ENCODE data around the gene SPINT3.

The SPINT3 gene

GRCh38 chr20:45470937-45471336, 44.5 kb downstream of the SPINT3 start:
- in situ Hi-C loops (cut with MboI; ENCODE audit: low sequenced_read_pairs, unreplicated experiment), result loop anchor here (25.0 kb wide), 1 partner anchor 291 kb away; no protein-coding TSS in a partner anchor
- no peak for TF ChIP-seq CTCF (IDR thresholded peaks at IDR 0.05; ENCODE audit: borderline replicate concordance, control extremely low read depth, extremely low read depth, insufficient read depth, missing control alignments)
- DNase-seq (ENCODE audit: low spot score), result no peak

- peak; percentile 54 for DNase-seq (ENCODE audit: low spot score)
- no peak for TF ChIP-seq CTCF (IDR thresholded peaks at IDR 0.05; ENCODE audit: borderline replicate concordance, control extremely low read depth, extremely low read depth, insufficient read depth, missing control alignments)
- in situ Hi-C loops (cut with MboI; ENCODE audit: low sequenced_read_pairs, unreplicated experiment), result loop anchor here (25.0 kb wide), 1 partner anchor 292 kb away; no protein-coding TSS in a partner anchor
These were observed 45.0 kb downstream of the SPINT3 start for GRCh38 chr20:45470262-45470931.

GRCh38 chr20:45469336-45470261, 45.8 kb downstream of the SPINT3 start, which contains the start of gene WFDC2:
Gene WFDC2 (plus strand): TSS chr20:45469753. CDS start chr20:45469782, 29 bp downstream.
- DNase-seq (ENCODE audit: low spot score), result no peak
- TF ChIP-seq CTCF (IDR thresholded peaks at IDR 0.05; ENCODE audit: borderline replicate concordance, control extremely low read depth, extremely low read depth, insufficient read depth, missing control alignments), result no peak
- in situ Hi-C loops (cut with MboI; ENCODE audit: low sequenced_read_pairs, unreplicated experiment), result loop anchor here (25.0 kb wide), 1 partner anchor 293 kb away; no protein-coding TSS in a partner anchor

- in situ Hi-C loops (cut with MboI; ENCODE audit: low sequenced_read_pairs, unreplicated experiment), result loop anchor here (25.0 kb wide), 1 partner anchor 294 kb away; no protein-coding TSS in a partner anchor
- no peak for TF ChIP-seq CTCF (IDR thresholded peaks at IDR 0.05; ENCODE audit: borderline replicate concordance, control extremely low read depth, extremely low read depth, insufficient read depth, missing control alignments)
- no peak for DNase-seq (ENCODE audit: low spot score)
These were observed 47.6 kb downstream of the SPINT3 start for GRCh38 chr20:45467861-45468260.

GRCh38 chr20:45467172-45467571, 48.2 kb downstream of the SPINT3 start:
- no peak for TF ChIP-seq CTCF (IDR thresholded peaks at IDR 0.05; ENCODE audit: borderline replicate concordance, control extremely low read depth, extremely low read depth, insufficient read depth, missing control alignments)
- in situ Hi-C loops (cut with MboI; ENCODE audit: low sequenced_read_pairs, unreplicated experiment), result loop anchor here (25.0 kb wide), 1 partner anchor 295 kb away; no protein-coding TSS in a partner anchor
- no peak for DNase-seq (ENCODE audit: low spot score)

GRCh38 chr20:45465491-45466266, 49.7 kb downstream of the SPINT3 start:
- in situ Hi-C loops (cut with MboI; ENCODE audit: low sequenced_read_pairs, unreplicated experiment), result loop anchor here (25.0 kb wide), 1 partner anchor 297 kb away; no protein-coding TSS in a partner anchor
- no peak for TF ChIP-seq CTCF (IDR thresholded peaks at IDR 0.05; ENCODE audit: borderline replicate concordance, control extremely low read depth, extremely low read depth, insufficient read depth, missing control alignments)
- no peak for DNase-seq (ENCODE audit: low spot score)

Measured in GM13976 (cell line).